H1 (cell line): ENCODE data around the gene RBAK. TPM values are rescaled to one million over a fixed set of nuclear protein-coding genes. Genes with fewer than 3 reads are reported as not detected.

Experiments
- CTCF ChIA-PET: fragments of 300-600 bp; sonication (Branson Sonifier 250); formaldehyde crosslinking; loops from one replicate; lab custom pipeline; 2021; ENCODE audit not compliant: partially characterized antibody; lab: Charles Lee
- POLR2A ChIA-PET: fragments of 300-600 bp; sonication (Branson Sonifier 250); formaldehyde crosslinking; loops from one replicate; lab custom pipeline; 2021; ENCODE audit warnings: inconsistent platforms; ENCODE audit not compliant: partially characterized antibody; lab: Charles Lee
- DNase-seq, 2 experiments: peaks; one replicate each; pipeline versions ENCODE4 v3.0.0 to v3.0.0-alpha.2; 2010 to 2022; ENCODE audit warnings: low spot score in 2 of 2, low read depth in 1 of 2, mixed read lengths in 1 of 2
- FAIRE-seq: peaks from 2 replicates; lab custom pipeline; 2011; peaks lifted over from hg19 to GRCh38; lab: Jason Lieb, UNC
- H2AFZ ChIP-seq: 2 replicates; pipeline ENCODE4 v1.8.1; 2012; ENCODE audit warnings: low read length, inconsistent platforms
- H2AK5ac ChIP-seq: 2 replicates; pipeline ENCODE4 v1.6.1; 2013; ENCODE audit warnings: low read depth, low read length
- H2BK120ac ChIP-seq: replicated peaks from 2 replicates; pipeline ENCODE3; 2013; ENCODE audit warnings: low read depth, low read length, inconsistent platforms
- H2BK12ac ChIP-seq: 2 replicates; pipeline ENCODE4 v1.6.1; 2013; ENCODE audit warnings: low read depth, low read length
- H2BK15ac ChIP-seq: 2 replicates; pipeline ENCODE4 v1.6.1; 2013; ENCODE audit warnings: low read length
- H2BK20ac ChIP-seq: 2 replicates; pipeline ENCODE4 v1.6.1; 2013; ENCODE audit warnings: low read length
- H2BK5ac ChIP-seq: 2 replicates; pipeline ENCODE4 v1.6.1; 2013; ENCODE audit warnings: low read depth, low read length
- H3K14ac ChIP-seq: 2 replicates; pipeline ENCODE4 v1.6.1; 2013; ENCODE audit warnings: inconsistent platforms; ENCODE audit not compliant: insufficient read length
- H3K18ac ChIP-seq: 2 replicates; pipeline ENCODE4 v1.6.1; 2013; ENCODE audit warnings: low read length; ENCODE audit errors: extremely low read depth
- H3K23ac ChIP-seq: 2 replicates; pipeline ENCODE4 v1.6.1; 2013; ENCODE audit warnings: inconsistent platforms; ENCODE audit not compliant: insufficient read length
- H3K23me2 ChIP-seq: 2 replicates; pipeline ENCODE4 v1.6.1; 2013; ENCODE audit warnings: low read depth, low read length
- H3K27ac ChIP-seq: 2 replicates; pipeline ENCODE4 v1.6.1; 2011; ENCODE audit warnings: low read depth, low read length, inconsistent platforms
- H3K27me3 ChIP-seq, 4 experiments: replicated peaks in 1 of 4; 1 replicate in 1 of 4; 2 replicates in 3 of 4; pipeline versions ENCODE4 v1.6.1 to v1.8.1; 2011 to 2013; ENCODE audit warnings: low read length in 3 of 4, mild to moderate bottlenecking in 3 of 4, inconsistent platforms in 2 of 4, mixed read lengths in 2 of 4, moderate library complexity in 1 of 4; ENCODE audit not compliant: control insufficient read depth in 3 of 4, insufficient read depth in 3 of 4; ENCODE audit errors: extremely low read depth in 1 of 4
- H3K36me3 ChIP-seq, 4 experiments: 2 replicates each; pipeline versions ENCODE4 v1.6.1 to v1.8.1; 2011 to 2013; ENCODE audit warnings: mild to moderate bottlenecking in 4 of 4, low read length in 3 of 4, moderate library complexity in 2 of 4, control low read depth in 1 of 4, inconsistent platforms in 1 of 4; ENCODE audit not compliant: insufficient read depth in 4 of 4, control insufficient read depth in 2 of 4
- H3K4ac ChIP-seq: replicated peaks from 2 replicates; pipeline ENCODE3; 2013; ENCODE audit warnings: low read length, low read depth, mixed read lengths, inconsistent platforms; ENCODE audit not compliant: insufficient read length
- H3K4me1 ChIP-seq, 4 experiments: replicated peaks in 1 of 4; 1 replicate in 1 of 4; 2 replicates in 3 of 4; pipeline versions ENCODE4 v1.6.1 to v1.8.1; 2011 to 2013; ENCODE audit warnings: low read length in 3 of 4, inconsistent platforms in 2 of 4, mixed read lengths in 1 of 4; ENCODE audit not compliant: insufficient read depth in 4 of 4, control insufficient read depth in 3 of 4
- H3K4me2 ChIP-seq, 2 experiments: 2 replicates each; pipeline versions ENCODE4 v1.6.1 to v1.8.1; 2011 to 2013; ENCODE audit warnings: low read depth in 2 of 2, low read length in 2 of 2, control low read depth in 1 of 2, inconsistent platforms in 1 of 2, mild to moderate bottlenecking in 1 of 2; ENCODE audit not compliant: insufficient read depth in 1 of 2
- H3K4me3 ChIP-seq, 4 experiments: fragments of 200-600, 300-600 bp in 1 of 4; sonication (generic), shearing (Covaris generic), sonication (Bioruptor Twin) in 1 of 4; 2 replicates each; pipeline versions ENCODE4 v1.5.1 to v1.8.1; 2011 to 2016; ENCODE audit warnings: low read length in 4 of 4, low read depth in 3 of 4, control low read depth in 2 of 4, inconsistent platforms in 2 of 4, mild to moderate bottlenecking in 2 of 4, mixed read lengths in 1 of 4, moderate library complexity in 1 of 4; ENCODE audit not compliant: insufficient read depth in 2 of 4; ENCODE audit errors: extremely low read depth in 1 of 4
- H3K56ac ChIP-seq: replicated peaks from 2 replicates; pipeline ENCODE3; 2013; ENCODE audit warnings: low read depth, mild to moderate bottlenecking, mixed read lengths, low read length, inconsistent platforms; ENCODE audit not compliant: insufficient read length
- H3K79me1 ChIP-seq: 2 replicates; pipeline ENCODE4 v1.6.1; 2013; ENCODE audit warnings: low read depth, low read length, control low read depth
- H3K79me2 ChIP-seq, 2 experiments: 2 replicates each; pipeline versions ENCODE4 v1.6.1 to v1.8.1; 2012 to 2013; ENCODE audit warnings: low read length in 2 of 2, mild to moderate bottlenecking in 2 of 2, inconsistent platforms in 1 of 2; ENCODE audit not compliant: insufficient read depth in 2 of 2, control insufficient read depth in 1 of 2
- H3K9ac ChIP-seq, 4 experiments: replicated peaks in 1 of 4; 1 replicate in 1 of 4; 2 replicates in 3 of 4; pipeline versions ENCODE4 v1.6.1 to v1.8.1; 2011 to 2013; ENCODE audit warnings: low read depth in 3 of 4, low read length in 3 of 4, control low read depth in 2 of 4, mild to moderate bottlenecking in 2 of 4, moderate library complexity in 2 of 4, inconsistent platforms in 1 of 4; ENCODE audit errors: extremely low read depth in 1 of 4
- H3K9me3 ChIP-seq, 2 experiments: 2 replicates each; pipeline versions ENCODE4 v1.6.1 to v1.8.1; 2012 to 2013; ENCODE audit warnings: mild to moderate bottlenecking in 2 of 2, moderate library complexity in 2 of 2, control low read depth in 1 of 2, inconsistent platforms in 1 of 2, low read depth in 1 of 2, low read length in 1 of 2, mixed read lengths in 1 of 2; ENCODE audit not compliant: insufficient read depth in 2 of 2
- H4K20me1 ChIP-seq, 2 experiments: replicated peaks in 1 of 2; 2 replicates each; pipeline versions ENCODE3 to v1.8.1; 2011 to 2013; ENCODE audit warnings: inconsistent platforms in 2 of 2, low read length in 2 of 2, mild to moderate bottlenecking in 1 of 2; ENCODE audit not compliant: insufficient read depth in 2 of 2, control insufficient read depth in 1 of 2
- H4K5ac ChIP-seq: 2 replicates; pipeline ENCODE4 v1.6.1; 2013; ENCODE audit warnings: low read length, low read depth, mixed read lengths, inconsistent platforms; ENCODE audit not compliant: insufficient read length
- H4K8ac ChIP-seq: 2 replicates; pipeline ENCODE4 v1.8.0; 2013; ENCODE audit warnings: mild to moderate bottlenecking, moderate library complexity, low read length, inconsistent platforms; ENCODE audit not compliant: insufficient read depth; ENCODE audit errors: extremely low read depth
- H4K91ac ChIP-seq: replicated peaks from 2 replicates; pipeline ENCODE3; 2013; ENCODE audit warnings: low read length, mixed read lengths, inconsistent platforms; ENCODE audit not compliant: insufficient read length
- ASH2L ChIP-seq: fragments of 200-600, 300-600 bp; sonication (generic); IDR thresholded peaks from one replicate; pipeline ENCODE4 v1.7.1; 2017; ENCODE audit warnings: low read length
- CREB1 ChIP-seq: IDR thresholded peaks from 2 replicates; pipeline ENCODE4 v1.6.1; 2012; ENCODE audit warnings: inconsistent platforms
- E2F6 ChIP-seq: IDR thresholded peaks from 2 replicates; pipeline ENCODE4 v1.6.1; 2012; ENCODE audit warnings: inconsistent platforms
- EGR1 ChIP-seq: IDR thresholded peaks from 2 replicates; pipeline ENCODE4 v1.6.1; 2011; ENCODE audit warnings: low read depth, low read length, borderline replicate concordance
- GTF2F1 ChIP-seq: IDR thresholded peaks from 2 replicates; pipeline ENCODE4 v1.6.1; 2012; ENCODE audit warnings: low read depth, low read length, improper control_type of control experiment, borderline replicate concordance
- HDAC6 ChIP-seq: IDR thresholded peaks from one replicate; pipeline ENCODE4 v1.7.1; 2012; ENCODE audit warnings: low read depth, mild to moderate bottlenecking, inconsistent platforms, low read length, moderate library complexity
- KDM1A ChIP-seq: fragments of 200-600, 300-600 bp; sonication (generic); IDR thresholded peaks from 2 replicates; pipeline ENCODE4 v1.7.1; 2016; ENCODE audit warnings: mild to moderate bottlenecking, low read length, borderline replicate concordance
- KDM4A ChIP-seq: IDR thresholded peaks from one replicate; pipeline ENCODE4 v1.7.1; 2012; ENCODE audit warnings: low read depth, mild to moderate bottlenecking, moderate library complexity, low read length, inconsistent platforms; ENCODE audit not compliant: severe bottlenecking
- KDM5A ChIP-seq: fragments of 200-600 bp; IDR thresholded peaks from 2 replicates; pipeline ENCODE4 v1.7.1; 2012; ENCODE audit warnings: mild to moderate bottlenecking, low read length, inconsistent platforms, mixed read lengths
- PHF8 ChIP-seq: fragments of 200-600 bp; sonication (generic); conservative IDR thresholded peaks from 2 replicates; pipeline ENCODE4 v1.7.1; 2012; ENCODE audit warnings: low read depth, mild to moderate bottlenecking, inconsistent platforms, low read length, moderate library complexity
- POLR2A ChIP-seq, 2 experiments: IDR thresholded peaks; 1 replicate in 1 of 2; 2 replicates in 1 of 2; pipeline ENCODE4 v1.6.1; 2011; ENCODE audit warnings: low read depth in 2 of 2, low read length in 2 of 2, mild to moderate bottlenecking in 2 of 2; ENCODE audit errors: control extremely low read depth in 1 of 2
- RBBP5 ChIP-seq: IDR thresholded peaks from 2 replicates; pipeline ENCODE4 v1.7.1; 2012; ENCODE audit warnings: low read depth, mild to moderate bottlenecking, inconsistent platforms, low read length, moderate library complexity, borderline replicate concordance
- SIRT6 ChIP-seq: IDR thresholded peaks from one replicate; pipeline ENCODE4 v1.7.1; 2012; ENCODE audit warnings: low read length, inconsistent platforms
- SUZ12 ChIP-seq: fragments of 200-600 bp; sonication (generic); IDR thresholded peaks from 2 replicates; pipeline ENCODE4 v1.6.1; 2012; ENCODE audit warnings: mild to moderate bottlenecking, inconsistent platforms, low read length, moderate library complexity, mixed read lengths
- YY1 ChIP-seq: IDR thresholded peaks from 2 replicates; pipeline ENCODE4 v1.6.1; 2011; ENCODE audit warnings: low read depth, mild to moderate bottlenecking, low read length
- ZNF274 ChIP-seq: IDR thresholded peaks from 2 replicates; pipeline ENCODE4 v1.7.0; 2012; ENCODE audit warnings: low read length, borderline replicate concordance; ENCODE audit errors: extremely low read depth
- WGBS, 2 experiments: shearing (Covaris generic) in 1 of 2; methylation state at CpG; one replicate each; pipeline versions ENCODE4 v1.1.6 to v1.1.7; 2013 to 2015; ENCODE audit warnings: low lambda C conversion rate in 2 of 2, mixed read lengths in 2 of 2, inconsistent platforms in 1 of 2, low coverage in 1 of 2, missing lambda C conversion rate in 1 of 2; ENCODE audit not compliant: insufficient replicate concordance in 2 of 2, insufficient coverage in 1 of 2, insufficient read length in 1 of 2; ENCODE audit errors: extremely low coverage in 1 of 2, missing lambda C conversion rate in 1 of 2; 5-methylcytosine and 5-hydroxymethylcytosine counted together
- polyA plus RNA-seq, 7 experiments: library from polyadenylated mRNA; depleted of rRNA in 3 of 7; stranded (reverse) in 5 of 7; unstranded in 2 of 7; fragments of >200 nt in 5 of 7; fragments of 200-250 nt in 2 of 7; gene quantifications; 1 replicate in 5 of 7; 2 replicates in 1 of 7; 4 replicates in 1 of 7; pipeline versions ENCODE4 v1.2.1 to v1.2.3, GENCODE V29; 2011 to 2013; ENCODE audit warnings: missing spikeins in 2 of 7, mixed read lengths in 2 of 7
- total RNA-seq: library from RNA; stranded (reverse); fragmentation: NEBNext Ultra II Directional; extraction: Animal tissue kit (Norgen Biotek cat#: 25700); gene quantifications from 2 replicates; pipeline ENCODE4 v1.2.1, GENCODE V29; 2021

The RBAK gene
- total and polyA plus RNA-seq, 2 of the 8 experiments (the other 6 are each of a cell fraction or from before 2014, with no cell fraction given), result 1.9 to 18.2 TPM

- H3K79me2 ChIP-seq, result no peaks in the 10 kb centered on the region
- no peak overlapping the region for H3K18ac ChIP-seq
- no peak overlapping the region for H3K23ac ChIP-seq
- no peak overlapping the region for H2BK15ac ChIP-seq
- FAIRE-seq (no peak), DNase-seq (no peak)
- no peak overlapping the region for H3K4ac ChIP-seq
- no peaks in the 10 kb centered on the region; a peak in 1 of 7 replicates for H3K27me3 ChIP-seq
- WGBS, 2 experiments, result 89% methylated on average over 11 of the region's 11 CpGs; no CpG with 5 or more reads in 1 of the 2 experiments
- H4K91ac ChIP-seq, result no peak overlapping the region
- no peak overlapping the region for H2BK20ac ChIP-seq
- no peak overlapping the region for H2BK12ac ChIP-seq
- no peaks in the 10 kb centered on the region for H3K36me3 ChIP-seq
- POLR2A ChIA-PET, result no interaction called here
- TF ChIP-seq CREB1 (no peak), ASH2L (no peak), KDM5A (no peak), POLR2A (IDR thresholded peaks at IDR 0.05; ENCODE audit: control extremely low read depth in 1 of 2, low read depth in 2 of 2, low read length in 2 of 2) (no peak), YY1 (no peak), ZNF274 (no peak), E2F6 (no peak), KDM1A (no peak), SIRT6 (no peak), EGR1 (no peak), SUZ12 (no peak), KDM4A (no peak), GTF2F1 (no peak), RBBP5 (no peak), PHF8 (no peak), HDAC6 (no peak)
- no peak overlapping the region for H3K4me3 ChIP-seq
- H3K79me1 ChIP-seq, result no peaks in the 10 kb centered on the region
- H3K14ac ChIP-seq, result no peak overlapping the region
- H3K23me2 ChIP-seq, result no peaks in the 10 kb centered on the region
- CTCF ChIA-PET, result no interaction called here
- no peak overlapping the region for H3K9ac ChIP-seq
- H2AK5ac ChIP-seq, result no peak overlapping the region
- H2BK5ac ChIP-seq, result no peak overlapping the region
- no peak overlapping the region for H3K56ac ChIP-seq
- H4K20me1 ChIP-seq, result no peaks in the 10 kb centered on the region
- no peaks in the 10 kb centered on the region for H3K4me1 ChIP-seq
- H3K27ac ChIP-seq, result no peak overlapping the region
- no peak overlapping the region for H4K5ac ChIP-seq
- no peak overlapping the region for H2BK120ac ChIP-seq
- no peak overlapping the region for H3K4me2 ChIP-seq
- no peak overlapping the region for H4K8ac ChIP-seq
- peaks cover 10 to 22% of the 10 kb centered on the region in 2 experiments; a peak in 2 of 4 replicates for H3K9me3 ChIP-seq
- no peak overlapping the region for H2AFZ ChIP-seq
These were observed 32.1 kb downstream of the RBAK start for GRCh38 chr7:5077740-5078139.
